Heart left ventricle (tissue), 13 donors: ENCODE data around the gene ZNF516.

Source experiments
- CTCF ChIP-seq, 12 donors: fragments of 200-600 bp; sonication (generic) in 4 of 12; IDR thresholded peaks; one replicate each; pipeline versions ENCODE4 v1.5.0 to v1.8.0; 2018 to 2022; ENCODE audit warnings: antibody characterized with exemption in 12 of 12, mild to moderate bottlenecking in 5 of 12
- POLR2A ChIP-seq, 2 donors: fragments of 450-650 bp; IDR thresholded peaks; one replicate each; pipeline ENCODE4 v1.6.1; 2017; ENCODE audit warnings: antibody characterized with exemption in 2 of 2, mild to moderate bottlenecking in 2 of 2, moderate library complexity in 2 of 2
- donor health status: ischemic (EF 13 %, LVEDD 7.1; RV severe dilation, severe dysfunction).
- donor health status: DM: no; HTN: yes; CAD: no.
- donor health status: DM: no; HTN: no; CAD: no.
- donor health status: ischemic (EF 25% LVEDD 6.9; RV normal size, moderate dysfunction).
- donor health status: ischemic (EF 25% LVEDD 5.7; RV mildly dilated, moderate dysfunction).
- donor health status: ischemic (EF 35%, LVEDD 5.7; RV mildly dilated, moderate dysfunction).
- donor health status: nonischemic (EF 11% LVEDD 7.7; RV severe dilation, severe dysfunction).
- donor health status: DM: yes; HTN: yes; CAD: no.
- donor health status: PGD.
- donor health status: ischemic (EF 29% LVEDD 5.4; RV normal size, mild dysfunction).
- donor health status: nonischemic (EF 23%, LVEDD 6.1; RV moderate dilation, normal function).

DNA sequence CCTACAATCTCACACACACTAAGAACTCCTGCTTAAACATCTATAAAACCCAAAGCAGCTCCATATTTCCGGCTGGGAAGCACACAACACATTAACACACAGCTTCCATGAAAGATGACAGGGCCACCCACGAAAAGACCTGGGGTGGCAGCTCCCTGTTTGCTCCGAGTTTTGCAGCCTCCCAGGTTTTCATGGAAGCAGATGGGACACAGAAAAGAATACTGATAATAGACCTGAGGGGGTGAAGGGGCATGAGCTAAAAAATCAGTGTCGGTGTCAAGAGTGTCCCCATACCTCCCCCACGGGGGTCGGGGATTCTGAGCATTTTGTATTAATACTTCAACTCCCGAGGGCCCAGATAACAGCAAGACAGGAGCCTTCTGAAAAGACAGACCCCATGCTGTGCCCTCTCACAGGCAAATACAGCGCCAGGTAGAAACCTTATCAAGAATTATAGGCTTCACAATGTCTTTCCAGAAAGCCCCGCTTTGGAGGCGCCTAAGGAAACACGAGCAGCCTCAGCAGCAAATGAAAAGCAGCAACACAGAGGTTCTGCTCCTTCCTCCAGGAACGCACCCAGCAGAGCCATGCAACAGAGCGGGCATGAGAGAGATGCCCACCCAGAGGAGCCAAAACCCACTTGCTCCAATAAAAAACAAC lies 50.5 kb downstream of the ZNF516 start:
- TF ChIP-seq CTCF (IDR thresholded peaks at IDR 0.05), result no peak
- TF ChIP-seq POLR2A (IDR thresholded peaks at IDR 0.05), result no peak
